ENCODE results near the gene CDC23.

CDC23 gene

GRCh38 chr5:138139781-138140090 is 73.4 kb downstream of the CDC23 start:
- no peak for DNase-seq (ENCODE audit: low read depth)

GRCh38 chr5:138138949-138139780 is 74.0 kb downstream of the CDC23 start, which contains the start of gene NME5:
Gene NME5 (minus strand): TSS chr5:138139428. CDS start chr5:138138780, 648 bp downstream.
- no peak for DNase-seq (ENCODE audit: low read depth)
